Fibroblast of skin of right quadriceps (primary cell): ENCODE results near the gene NRXN3.

Experiments
- DNase-seq: peaks from one replicate; pipeline ENCODE4 v3.0.0-alpha.2; 2013

NRXN3 gene

GRCh38 chr14:79274641-79275291 is 1104.6 kb downstream of the NRXN3 start:
- DNase-seq: no peak

DNA sequence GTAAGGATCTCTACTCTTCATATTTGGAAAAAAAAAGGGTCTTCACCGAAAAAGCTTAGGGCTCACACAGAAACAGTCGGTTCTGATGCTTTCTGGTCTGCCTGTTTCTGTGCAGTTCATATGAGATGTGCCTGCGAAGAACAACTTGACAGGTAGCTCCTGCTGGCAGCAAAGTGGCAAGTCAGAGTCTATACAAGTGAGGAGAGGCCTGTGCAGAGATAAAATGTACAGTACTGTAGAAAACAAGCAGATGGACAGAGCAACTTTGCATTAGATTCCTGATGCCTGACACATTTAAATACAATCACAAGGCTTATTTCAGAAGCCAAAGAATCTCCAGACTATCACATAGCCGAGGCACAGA is 1105.1 kb downstream of the NRXN3 start:
- no peak for DNase-seq

GRCh38 chr14:79278286-79278797 is 1108.2 kb downstream of the NRXN3 start:
- DNase-seq: no peak

DNA sequence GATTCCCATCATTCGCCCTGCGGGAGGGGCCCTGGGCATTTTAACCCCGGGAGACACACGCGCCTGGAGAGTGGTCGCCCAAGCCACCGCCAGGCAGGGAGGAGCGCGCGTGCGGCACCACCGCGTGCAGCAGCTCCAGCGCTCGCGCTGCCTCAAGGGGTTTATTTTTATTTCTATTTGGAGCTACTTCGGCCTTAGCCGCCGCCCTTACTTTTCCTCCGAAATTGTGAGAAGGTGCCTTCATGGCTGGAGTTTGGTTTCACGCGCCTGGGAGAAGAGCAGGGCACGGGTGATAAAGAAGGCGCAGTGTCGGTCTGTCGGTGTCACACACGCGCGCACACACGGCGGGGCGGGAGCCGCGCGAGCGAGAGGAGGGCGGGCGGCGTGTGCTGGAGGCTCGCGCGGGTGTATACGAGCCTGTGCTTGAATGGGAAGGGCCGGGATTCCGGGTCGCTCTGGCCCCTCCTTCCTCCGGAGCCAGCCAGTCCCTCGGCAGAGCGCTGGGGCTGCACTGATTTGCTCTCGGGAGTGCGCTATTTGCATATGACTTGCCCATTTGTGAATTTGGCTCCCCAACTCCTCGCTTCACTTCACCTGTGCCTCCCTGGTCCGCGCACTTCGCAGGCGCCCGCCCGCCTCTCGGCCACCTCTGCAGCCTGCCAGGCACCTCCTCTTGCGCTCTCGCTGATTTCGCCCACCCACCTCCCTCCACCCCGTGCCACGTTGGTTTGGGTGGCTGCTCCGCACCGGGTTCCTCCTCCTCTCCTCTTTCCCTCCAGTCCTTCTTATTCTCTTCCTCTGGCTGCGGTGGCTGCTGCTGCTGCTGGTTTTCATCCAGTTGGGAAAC is 1108.8 kb downstream of the NRXN3 start:
- DNase-seq: peak; percentile 74

- DNase-seq: no peak
Measured at GRCh38 chr14:79279645-79280597, 1109.7 kb downstream of the NRXN3 start.

GRCh38 chr14:79281244-79282152 is 1111.3 kb downstream of the NRXN3 start:
- no peak for DNase-seq

- DNase-seq: no peak
Measured at GRCh38 chr14:79284621-79285020, 1114.4 kb downstream of the NRXN3 start.

GRCh38 chr14:79285263-79285662 is 1115.1 kb downstream of the NRXN3 start:
- DNase-seq: no peak

DNA sequence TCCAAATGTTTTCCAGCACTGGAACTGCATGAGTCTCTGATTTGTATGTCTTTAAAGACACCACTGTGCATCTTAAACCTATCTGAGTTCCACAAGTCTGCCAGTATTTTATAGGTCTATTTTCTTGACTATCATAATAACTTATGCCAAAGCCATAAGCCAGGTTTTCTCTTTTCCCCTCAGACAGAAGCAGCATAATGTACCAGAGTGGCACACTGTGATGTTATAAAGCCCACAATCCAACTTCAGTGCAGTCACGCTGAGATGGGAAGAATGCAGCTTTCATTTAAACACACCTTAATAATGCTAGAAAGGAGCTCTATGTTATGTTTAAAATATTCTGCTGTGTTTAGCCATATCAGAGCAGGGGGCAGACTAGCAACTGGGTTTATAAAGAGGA is 1117.8 kb downstream of the NRXN3 start:
- no peak for DNase-seq

DNA sequence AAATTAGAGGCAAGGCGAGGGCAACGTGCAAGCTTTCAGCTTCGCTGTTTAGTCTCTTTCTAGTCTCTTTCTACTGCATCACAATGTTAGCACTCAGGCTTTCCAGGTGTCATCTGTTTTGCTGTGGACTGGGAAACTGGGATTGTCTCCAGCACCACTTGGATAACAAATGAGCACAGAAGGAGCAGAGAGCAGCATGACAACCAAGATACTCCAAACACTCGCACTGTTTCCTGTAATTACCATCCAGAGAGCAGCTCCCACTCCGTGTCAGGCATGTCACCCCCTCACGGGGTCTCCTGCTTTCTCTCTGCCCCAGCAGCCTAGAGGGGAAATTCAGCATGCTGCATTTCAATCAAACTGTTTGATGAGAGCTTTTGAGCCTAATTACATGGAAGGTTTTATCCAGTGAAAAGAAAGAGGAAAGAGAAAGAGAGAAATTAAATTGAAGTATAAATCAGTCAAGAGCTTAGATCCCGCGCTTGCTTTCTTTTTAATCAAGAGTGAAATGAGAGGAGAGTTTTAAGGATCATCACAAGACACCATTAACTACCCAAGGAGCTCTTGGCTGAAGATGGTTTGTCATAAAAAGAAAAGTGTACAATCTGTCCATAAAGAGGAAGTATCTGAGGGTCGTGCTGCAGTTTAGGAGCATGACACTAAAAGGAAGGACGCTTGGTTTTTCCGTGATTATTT is 1123.5 kb downstream of the NRXN3 start:
- DNase-seq: no peak

DNA sequence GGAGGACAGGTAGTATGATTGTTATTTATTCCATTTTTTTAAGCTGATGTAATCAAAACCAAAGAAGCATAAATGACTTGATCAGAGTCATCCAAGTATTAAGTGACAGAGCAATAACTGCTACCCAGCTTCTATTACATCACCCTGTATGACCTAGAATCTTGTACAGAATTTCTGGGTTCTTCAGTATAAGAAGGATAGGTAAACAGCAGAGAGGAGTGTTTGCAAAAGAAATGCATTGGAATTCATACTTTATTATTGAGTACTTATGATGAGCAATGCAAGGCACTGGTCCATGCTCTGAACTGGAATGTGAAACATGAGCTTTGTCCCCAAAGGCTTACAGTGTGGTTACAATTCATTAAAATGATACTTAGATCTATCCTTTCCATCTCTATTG is 1124.3 kb downstream of the NRXN3 start:
- peak; percentile 2 for DNase-seq

- no peak for DNase-seq
Measured at GRCh38 chr14:79295385-79295784, 1125.2 kb downstream of the NRXN3 start.

DNA sequence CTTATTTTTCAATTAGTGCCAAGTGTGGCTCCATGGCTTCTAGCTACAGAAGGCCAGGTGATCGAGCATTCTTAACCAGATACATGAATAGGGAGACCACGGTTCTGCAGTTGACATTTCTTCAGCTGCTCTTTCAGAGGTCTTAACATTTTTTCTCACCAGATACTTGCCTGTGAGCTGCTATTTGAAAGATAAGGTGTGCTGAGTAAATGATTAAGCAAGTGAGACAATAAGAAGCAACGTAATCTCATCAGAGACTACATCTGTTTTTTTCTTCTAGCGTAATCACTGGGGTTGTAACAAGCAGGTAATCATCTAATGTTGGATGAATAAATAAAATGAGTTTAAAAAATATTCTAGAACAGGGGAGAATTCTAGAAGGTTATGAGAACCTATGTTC is 1128.2 kb downstream of the NRXN3 start:
- no peak for DNase-seq

- no peak for DNase-seq
Measured at GRCh38 chr14:79299162-79299561, 1129.0 kb downstream of the NRXN3 start.

GRCh38 chr14:79304279-79304678 is 1134.1 kb downstream of the NRXN3 start:
- DNase-seq: no peak

- no peak for DNase-seq
Measured at GRCh38 chr14:79306546-79306945, 1136.4 kb downstream of the NRXN3 start.

DNA sequence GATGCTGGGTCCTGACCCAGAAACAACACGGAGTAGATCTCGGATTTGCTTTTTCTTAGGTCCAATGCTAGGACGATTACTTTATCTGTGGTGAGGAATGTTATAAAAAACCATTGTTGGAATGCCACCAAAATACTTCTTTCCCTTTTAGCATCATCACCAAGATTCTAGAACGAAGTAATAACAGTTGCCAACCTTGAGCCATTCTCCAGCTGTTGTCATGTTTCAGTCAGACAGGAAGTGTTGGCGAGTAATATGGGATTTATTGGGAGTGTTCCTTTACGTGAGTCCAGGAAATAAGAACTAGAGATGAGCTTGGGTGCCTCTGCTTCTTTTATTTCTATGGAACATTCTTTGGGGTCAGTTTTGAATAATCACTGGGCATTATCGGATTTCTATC is 1148.2 kb downstream of the NRXN3 start:
- no peak for DNase-seq

GRCh38 chr14:79320561-79320960 is 1150.4 kb downstream of the NRXN3 start:
- no peak for DNase-seq

DNA sequence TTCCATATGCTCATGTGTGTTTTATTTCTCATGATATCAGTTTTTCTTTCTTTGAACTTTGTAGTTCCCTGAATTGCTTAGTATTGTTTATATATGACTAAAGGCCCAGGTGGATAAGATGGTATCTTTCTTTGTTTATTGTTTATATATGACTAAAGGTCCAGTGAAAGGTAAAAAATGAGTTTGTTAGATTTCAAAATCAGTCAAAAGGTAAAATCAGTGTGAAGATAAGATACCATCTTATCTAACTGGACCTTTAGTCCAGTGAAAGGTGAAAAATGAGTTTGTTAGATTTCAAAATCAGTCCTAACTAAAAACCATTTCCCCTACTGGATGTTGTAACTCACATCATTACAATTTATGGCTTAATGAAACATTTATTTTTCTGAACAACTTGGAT is 1150.9 kb downstream of the NRXN3 start:
- DNase-seq: no peak

GRCh38 chr14:79325071-79325470 is 1154.9 kb downstream of the NRXN3 start:
- no peak for DNase-seq

DNA sequence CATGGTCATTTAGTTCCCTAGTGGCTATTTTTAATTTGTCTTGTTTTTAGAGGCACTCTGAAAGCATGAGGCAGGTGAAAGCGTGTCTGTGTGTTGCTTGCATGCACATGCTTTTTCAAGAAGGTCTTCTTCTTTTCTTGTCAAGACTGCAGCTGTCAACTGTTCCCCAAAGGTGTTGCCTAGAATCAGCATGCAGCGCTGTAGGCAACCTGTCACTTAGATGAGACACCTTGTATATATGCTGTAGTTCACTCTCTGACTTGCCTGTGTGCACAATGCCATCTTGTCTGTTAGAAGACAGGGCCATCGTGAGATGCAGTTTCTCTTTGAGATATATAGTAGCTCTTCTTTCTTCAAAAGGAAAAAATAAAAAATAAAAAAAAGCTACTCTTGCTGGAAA is 1155.4 kb downstream of the NRXN3 start:
- DNase-seq: no peak
